Activated T-cell treated with anti-CD3 and anti-CD28 coated beads, Interleukin-2, amount 50 U/mL, for 72 hours (primary cell): Measurements from ENCODE around the gene YIPF1. TPM values are rescaled to one million over a fixed set of nuclear protein-coding genes. Genes with fewer than 3 reads are reported as not detected.
"Not testable (repeated sequence)": the region's sequence is repeated elsewhere in the genome, so short reads cannot be mapped to it uniquely, and the experiment has no call there.

ENCODE experiments used
- ATAC-seq, 2 donors: fragments of 150-1000 bp; cut with Tn5 transposase; replicated peaks in 1 of 2; 2 replicates each; pipeline ENCODE4 v1.10.0; 2021; ENCODE audit warnings: moderate library complexity in 2 of 2, mild to moderate bottlenecking in 1 of 2
- DNase-seq, 2 donors: peaks; one replicate each; pipeline ENCODE4 v3.0.0; 2021 to 2022; ENCODE audit warnings: mixed read lengths in 1 of 2
- H3K27ac Mint-ChIP-seq: one replicate; pipeline ENCODE4 v1.8.0; 2022; ENCODE audit warnings: mild to moderate bottlenecking, moderate library complexity, mixed read lengths
- H3K27me3 Mint-ChIP-seq: one replicate; pipeline ENCODE4 v1.8.0; 2022; ENCODE audit warnings: low read depth, mixed read lengths
- H3K36me3 Mint-ChIP-seq, 2 donors: one replicate each; pipeline ENCODE4 v1.8.0; 2022; ENCODE audit warnings: mixed read lengths in 2 of 2, mild to moderate bottlenecking in 1 of 2; ENCODE audit not compliant: insufficient read depth in 2 of 2
- H3K4me1 Mint-ChIP-seq: one replicate; pipeline ENCODE4 v1.8.0; 2022; ENCODE audit warnings: low read depth, mixed read lengths
- H3K4me3 Mint-ChIP-seq, 2 donors: one replicate each; pipeline ENCODE4 v1.8.0; 2022; ENCODE audit warnings: mild to moderate bottlenecking in 2 of 2, mixed read lengths in 2 of 2, moderate library complexity in 2 of 2
- H3K9me3 Mint-ChIP-seq, 2 donors: one replicate each; pipeline ENCODE4 v1.8.0; 2022; ENCODE audit warnings: mixed read lengths in 2 of 2
- total RNA-seq, 2 donors: library from RNA; stranded (reverse); gene quantifications; one replicate each; pipeline ENCODE4 v1.2.3, GENCODE V29; 2022

The YIPF1 gene
- total RNA-seq, 2 donors from 2014 or later: 33.7 to 48.5 TPM

- ATAC-seq: no peak
- Mint-ChIP-seq H3K9me3 (no peaks in the 10 kb centered on the region), H3K27ac (peak overlapping the region; percentile 99), H3K4me1 (peaks cover 54% of the 10 kb centered on the region), H3K36me3 (peaks cover 2 to 7% of the 10 kb centered on the region in 2 donors), H3K27me3 (peaks cover 9% of the 10 kb centered on the region), H3K4me3 (peak overlapping the region; percentile 90 to 98)
- DNase-seq: peak; percentile 8 to 9
Observed at GRCh38 chr1:53890522-53890941, 935 bp upstream of the YIPF1 start.

GRCh38 chr1:53888681-53889080 lies 916 bp downstream of the YIPF1 start:
- no peaks in the 10 kb centered on the region for H3K9me3 Mint-ChIP-seq
- peaks cover 55% of the 10 kb centered on the region for H3K4me1 Mint-ChIP-seq
- peak overlapping the region; percentile 99 for H3K27ac Mint-ChIP-seq
- DNase-seq: no peak
- peaks cover 2 to 7% of the 10 kb centered on the region in 2 donors for H3K36me3 Mint-ChIP-seq
- peak overlapping the region; percentile 90 to 98 for H3K4me3 Mint-ChIP-seq
- no peak for ATAC-seq
- no peaks in the 10 kb centered on the region for H3K27me3 Mint-ChIP-seq

GRCh38 chr1:53883600-53883999 lies 6.0 kb downstream of the YIPF1 start:
- DNase-seq, H3K4me3 Mint-ChIP-seq, H3K27ac Mint-ChIP-seq, H3K27me3 Mint-ChIP-seq, ATAC-seq, H3K9me3 Mint-ChIP-seq: not testable (repeated sequence)
- Mint-ChIP-seq H3K36me3 (peaks cover 5 to 14% of the 10 kb centered on the region in 2 donors), H3K4me1 (peaks cover 10% of the 10 kb centered on the region)

- not testable (repeated sequence) for ATAC-seq, H3K27ac Mint-ChIP-seq, H3K4me3 Mint-ChIP-seq, H3K4me1 Mint-ChIP-seq, DNase-seq, H3K27me3 Mint-ChIP-seq, H3K9me3 Mint-ChIP-seq
- peaks cover 5 to 12% of the 10 kb centered on the region in 2 donors for H3K36me3 Mint-ChIP-seq
Observed at GRCh38 chr1:53881853-53882252, 7.7 kb downstream of the YIPF1 start.

GRCh38 chr1:53878492-53879105 lies 11.0 kb downstream of the YIPF1 start:
- H3K36me3 Mint-ChIP-seq: peaks cover 5 to 18% of the 10 kb centered on the region in 2 donors

GRCh38 chr1:53875150-53875549 lies 14.4 kb downstream of the YIPF1 start:
- ATAC-seq, H3K4me3 Mint-ChIP-seq, H3K27me3 Mint-ChIP-seq, H3K27ac Mint-ChIP-seq, H3K4me1 Mint-ChIP-seq, H3K9me3 Mint-ChIP-seq, H3K36me3 Mint-ChIP-seq, DNase-seq: not testable (repeated sequence)

More at GRCh38 chr1:53878492-53879105, 11.0 kb downstream of the YIPF1 start:
- Mint-ChIP-seq H3K4me1 (no peaks in the 10 kb centered on the region), H3K27ac (no peak overlapping the region), H3K9me3 (peaks cover 0 to 5% of the 10 kb centered on the region in 2 donors), H3K4me3 (no peak overlapping the region), H3K27me3 (no peaks in the 10 kb centered on the region)
- ATAC-seq (no peak), DNase-seq (no peak)

GRCh38 chr1:53871773-53872484 lies 17.7 kb downstream of the YIPF1 start:
- H3K27me3 Mint-ChIP-seq: no peaks in the 10 kb centered on the region
- no peak overlapping the region for H3K4me3 Mint-ChIP-seq
- H3K9me3 Mint-ChIP-seq: no peaks in the 10 kb centered on the region
- H3K36me3 Mint-ChIP-seq: peaks cover 3 to 8% of the 10 kb centered on the region in 2 donors
- H3K4me1 Mint-ChIP-seq: no peaks in the 10 kb centered on the region
- DNase-seq: no peak
- H3K27ac Mint-ChIP-seq: no peak overlapping the region
- ATAC-seq: no peak

- no peaks in the 10 kb centered on the region for H3K27me3 Mint-ChIP-seq
- H3K36me3 Mint-ChIP-seq: peaks cover 3 to 6% of the 10 kb centered on the region in 2 donors
- H3K27ac Mint-ChIP-seq: no peak overlapping the region
- H3K4me3 Mint-ChIP-seq: no peak overlapping the region
- no peaks in the 10 kb centered on the region for H3K4me1 Mint-ChIP-seq
- DNase-seq (no peak), ATAC-seq (no peak)
- no peaks in the 10 kb centered on the region for H3K9me3 Mint-ChIP-seq
Observed at GRCh38 chr1:53871221-53871620, 18.4 kb downstream of the YIPF1 start.

- peaks cover 3 to 5% of the 10 kb centered on the region in 2 donors for H3K36me3 Mint-ChIP-seq
- H3K4me3 Mint-ChIP-seq: no peak overlapping the region
- H3K27me3 Mint-ChIP-seq: no peaks in the 10 kb centered on the region
- no peak for ATAC-seq
- H3K4me1 Mint-ChIP-seq: no peaks in the 10 kb centered on the region
- H3K9me3 Mint-ChIP-seq: no peaks in the 10 kb centered on the region
- no peak for DNase-seq
- H3K27ac Mint-ChIP-seq: no peak overlapping the region
Observed at GRCh38 chr1:53869454-53870117, 20.0 kb downstream of the YIPF1 start.

- H3K4me1 Mint-ChIP-seq: no peaks in the 10 kb centered on the region
- H3K36me3 Mint-ChIP-seq: peaks cover 3 to 5% of the 10 kb centered on the region in 2 donors
- DNase-seq (no peak), ATAC-seq (no peak)
- no peaks in the 10 kb centered on the region for H3K9me3 Mint-ChIP-seq
- no peak overlapping the region for H3K27ac Mint-ChIP-seq
- no peaks in the 10 kb centered on the region for H3K27me3 Mint-ChIP-seq
- H3K4me3 Mint-ChIP-seq: no peak overlapping the region
Observed at GRCh38 chr1:53868565-53868964, 21.0 kb downstream of the YIPF1 start.

GRCh38 chr1:53862507-53862906 lies 27.1 kb downstream of the YIPF1 start:
- H3K4me3 Mint-ChIP-seq: no peak overlapping the region
- no peak for DNase-seq
- no peaks in the 10 kb centered on the region for H3K9me3 Mint-ChIP-seq
- peaks cover 13% of the 10 kb centered on the region for H3K4me1 Mint-ChIP-seq
- no peak overlapping the region for H3K27ac Mint-ChIP-seq
- ATAC-seq: no peak
- H3K36me3 Mint-ChIP-seq: peaks cover 1 to 12% of the 10 kb centered on the region in 2 donors
- no peaks in the 10 kb centered on the region for H3K27me3 Mint-ChIP-seq

- H3K36me3 Mint-ChIP-seq: peaks cover 1 to 10% of the 10 kb centered on the region in 2 donors
- ATAC-seq (peak; percentile 58 to 70), DNase-seq (peak; percentile 49 to 50)
- H3K27ac Mint-ChIP-seq: no peak overlapping the region
- peaks cover 13% of the 10 kb centered on the region for H3K4me1 Mint-ChIP-seq
- H3K4me3 Mint-ChIP-seq: no peak overlapping the region
- no peaks in the 10 kb centered on the region for H3K9me3 Mint-ChIP-seq
- no peaks in the 10 kb centered on the region for H3K27me3 Mint-ChIP-seq
Observed at GRCh38 chr1:53860967-53861411, 28.6 kb downstream of the YIPF1 start.

- Mint-ChIP-seq H3K27ac (no peak overlapping the region), H3K9me3 (no peaks in the 10 kb centered on the region), H3K4me1 (no peaks in the 10 kb centered on the region), H3K4me3 (no peak overlapping the region), H3K36me3 (peaks cover 2 to 8% of the 10 kb centered on the region in 2 donors), H3K27me3 (no peaks in the 10 kb centered on the region)
- ATAC-seq (no peak), DNase-seq (no peak)
Observed at GRCh38 chr1:53851571-53852285, 37.9 kb downstream of the YIPF1 start.
